Lower lobe of right lung (tissue), 2 donors: Measurements from ENCODE around the gene AGPAT3. TPM values are rescaled to one million over a fixed set of nuclear protein-coding genes. Genes with fewer than 3 reads are reported as not detected.
A peak's percentile ranks its signal among the peaks of the same experiment; 100 is the strongest.

Experiments
- ATAC-seq, 2 donors: fragments of 200-7000 bp; cut with Tn5 transposase; one replicate each; pipeline ENCODE4 v1.9.1; 2020 to 2022; ENCODE audit warnings: mild to moderate bottlenecking in 2 of 2, moderate library complexity in 2 of 2
- DNase-seq: peaks from one replicate; pipeline ENCODE4 v3.0.0-alpha.2; 2020
- H3K27ac ChIP-seq: fragments of 200-600 bp; one replicate; pipeline ENCODE4 v1.8.0; 2022
- H3K27me3 ChIP-seq: fragments of 200-600 bp; one replicate; pipeline ENCODE4 v1.8.0; 2022; ENCODE audit warnings: low read depth
- H3K36me3 ChIP-seq: fragments of 200-600 bp; one replicate; pipeline ENCODE4 v1.8.0; 2022; ENCODE audit warnings: mild to moderate bottlenecking
- H3K4me1 ChIP-seq: fragments of 200-600 bp; one replicate; pipeline ENCODE4 v1.8.0; 2022
- H3K4me3 ChIP-seq: fragments of 200-600 bp; one replicate; pipeline ENCODE4 v1.8.0; 2022; ENCODE audit warnings: mild to moderate bottlenecking
- H3K9me3 ChIP-seq: fragments of 200-600 bp; one replicate; pipeline ENCODE4 v1.8.0; 2022
- CTCF ChIP-seq: fragments of 200-600 bp; IDR thresholded peaks from one replicate; pipeline ENCODE4 v1.8.0; 2022; ENCODE audit warnings: antibody characterized with exemption, mild to moderate bottlenecking
- intact Hi-C: fragments of 100-400 bp; cut with DNase I; formaldehyde crosslinking; loops from one replicate; pipeline ENCODE4 v1.11.0; 2022
- total RNA-seq: library from RNA; stranded (reverse); fragmentation: NEBNext Ultra II Directional; extraction: Animal tissue kit (Norgen Biotek cat#: 25700); gene quantifications from one replicate; pipeline ENCODE4 v1.2.1, GENCODE V29; 2021
- donor health status: DM: no; HTN: yes; CAD: no; lungs with severe emphysema.

AGPAT3 gene
- total RNA-seq, 1 donor from 2014 or later, result 83.3 TPM

- intact Hi-C loops, result no loop called here
- H3K4me3 ChIP-seq, result no peak overlapping the region
- peaks cover 22% of the 10 kb centered on the region for H3K4me1 ChIP-seq
- peak overlapping the region; percentile 70 for H3K27ac ChIP-seq
- DNase-seq (peak; percentile 20), ATAC-seq (peak in 1 of 2 donors; percentile 38)
- peaks cover 25% of the 10 kb centered on the region for H3K36me3 ChIP-seq
- TF ChIP-seq CTCF, result no peak
- H3K27me3 ChIP-seq, result no peaks in the 10 kb centered on the region
- no peaks in the 10 kb centered on the region for H3K9me3 ChIP-seq
These were observed 37.4 kb downstream of the AGPAT3 start for GRCh38 chr21:43902441-43902840.

GRCh38 chr21:43903451-43904091, 38.5 kb downstream of the AGPAT3 start:
- intact Hi-C loops, result no loop called here
- Histone ChIP-seq H3K4me1 (peaks cover 31% of the 10 kb centered on the region), H3K4me3 (peak overlapping the region; percentile 28), H3K27me3 (no peaks in the 10 kb centered on the region), H3K36me3 (peaks cover 31% of the 10 kb centered on the region), H3K9me3 (no peaks in the 10 kb centered on the region), H3K27ac (peak overlapping the region; percentile 70)
- ATAC-seq (peak; percentile 91), DNase-seq (peak; percentile 86)
- TF ChIP-seq CTCF, result no peak

- intact Hi-C loops, result no loop called here
- no peak for DNase-seq
- peaks cover 33% of the 10 kb centered on the region for H3K4me1 ChIP-seq
- no peak for TF ChIP-seq CTCF
- ATAC-seq, result peak in 1 of 2 donors; percentile 6
- no peaks in the 10 kb centered on the region for H3K27me3 ChIP-seq
- H3K4me3 ChIP-seq, result no peak overlapping the region
- H3K9me3 ChIP-seq, result no peaks in the 10 kb centered on the region
- peak overlapping the region; percentile 72 for H3K27ac ChIP-seq
- H3K36me3 ChIP-seq, result peaks cover 31% of the 10 kb centered on the region
These were observed 39.3 kb downstream of the AGPAT3 start for GRCh38 chr21:43904331-43904781.

GRCh38 chr21:43905726-43906455, 40.9 kb downstream of the AGPAT3 start:
- DNase-seq (no peak), ATAC-seq (no peak)
- no peak for TF ChIP-seq CTCF
- Histone ChIP-seq H3K27ac (no peak overlapping the region), H3K36me3 (peaks cover 23% of the 10 kb centered on the region), H3K9me3 (no peaks in the 10 kb centered on the region), H3K27me3 (no peaks in the 10 kb centered on the region), H3K4me3 (no peak overlapping the region), H3K4me1 (peaks cover 35% of the 10 kb centered on the region)
- intact Hi-C loops, result no loop called here

- Histone ChIP-seq H3K4me1 (peaks cover 41% of the 10 kb centered on the region), H3K9me3 (no peaks in the 10 kb centered on the region), H3K4me3 (no peak overlapping the region), H3K27me3 (no peaks in the 10 kb centered on the region), H3K27ac (no peak overlapping the region), H3K36me3 (peaks cover 21% of the 10 kb centered on the region)
- intact Hi-C loops, result no loop called here
- ATAC-seq, result no peak
- no peak for DNase-seq
- no peak for TF ChIP-seq CTCF
These were observed 41.8 kb downstream of the AGPAT3 start for GRCh38 chr21:43906585-43907370.
